ENCODE data around the gene GAB2. TPM values are rescaled to one million over a fixed set of nuclear protein-coding genes. Genes with fewer than 3 reads are reported as not detected.
A peak's percentile ranks its signal among the peaks of the same experiment; 100 is the strongest.

The GAB2 gene
- total and polyA plus RNA-seq, 8 donors: 2.2 to 19.3 (median 8.6) TPM

- intact Hi-C loops (cut with DNase I; ENCODE audit: low total_unique reads): no loop called here
- Histone ChIP-seq H3K9me3 (no peaks in the 10 kb centered on the region), H3K36me3 (no peaks in the 10 kb centered on the region), H3K4me3 (no peak overlapping the region), H3K27me3 (no peaks in the 10 kb centered on the region), H3K27ac (no peak overlapping the region), H3K4me1 (peaks cover 0 to 30% (median 3%) of the 10 kb centered on the region in 4 donors)
- 84 to 91% (median 84%) methylated on average over 6 of the region's 6 CpGs for WGBS, 5 donors
- TF ChIP-seq EP300 (IDR thresholded peaks at IDR 0.05) (no peak), POLR2A (IDR thresholded peaks at IDR 0.05) (no peak), POLR2AphosphoS5 (IDR thresholded peaks at IDR 0.05) (no peak), CTCF (IDR thresholded peaks at IDR 0.05) (no peak)
- no peak for DNase-seq
These were observed 89.7 kb downstream of the GAB2 start for GRCh38 chr11:78327945-78328344.

GRCh38 chr11:78325274-78325781 is 92.3 kb downstream of the GAB2 start:
- Histone ChIP-seq H3K4me3 (no peak overlapping the region), H3K27me3 (no peaks in the 10 kb centered on the region), H3K27ac (no peak overlapping the region), H3K9me3 (no peaks in the 10 kb centered on the region), H3K4me1 (peaks cover 0 to 13% (median 2%) of the 10 kb centered on the region in 4 donors), H3K36me3 (no peaks in the 10 kb centered on the region)
- DNase-seq: no peak
- WGBS, 5 donors: 68 to 76% (median 72%) methylated on average over 4 of the region's 4 CpGs
- TF ChIP-seq POLR2A (IDR thresholded peaks at IDR 0.05) (no peak), POLR2AphosphoS5 (IDR thresholded peaks at IDR 0.05) (no peak), CTCF (IDR thresholded peaks at IDR 0.05) (no peak), EP300 (IDR thresholded peaks at IDR 0.05) (no peak)
- intact Hi-C loops (cut with DNase I; ENCODE audit: low total_unique reads): no loop called here

- 65 to 96% (median 92%) methylated on average over 6 of the region's 6 CpGs for WGBS, 5 donors
- H3K36me3 ChIP-seq: no peaks in the 10 kb centered on the region
- H3K9me3 ChIP-seq: no peaks in the 10 kb centered on the region
- no peak for DNase-seq
- intact Hi-C loops (cut with DNase I; ENCODE audit: low total_unique reads): no loop called here
- H3K4me1 ChIP-seq: peaks cover 0 to 33% (median 14%) of the 10 kb centered on the region in 4 donors
- H3K4me3 ChIP-seq: no peak overlapping the region
- no peak overlapping the region for H3K27ac ChIP-seq
- TF ChIP-seq CTCF (IDR thresholded peaks at IDR 0.05) (no peak), EP300 (IDR thresholded peaks at IDR 0.05) (no peak), POLR2A (IDR thresholded peaks at IDR 0.05) (no peak), POLR2AphosphoS5 (IDR thresholded peaks at IDR 0.05) (no peak)
- no peaks in the 10 kb centered on the region for H3K27me3 ChIP-seq
These were observed 94.3 kb downstream of the GAB2 start for GRCh38 chr11:78323363-78323762.

GRCh38 chr11:78319453-78319955 is 98.1 kb downstream of the GAB2 start:
- Histone ChIP-seq H3K4me3 (no peak overlapping the region), H3K4me1 (peaks cover 0 to 37% (median 19%) of the 10 kb centered on the region in 4 donors), H3K27me3 (no peaks in the 10 kb centered on the region), H3K36me3 (no peaks in the 10 kb centered on the region), H3K27ac (no peak overlapping the region), H3K9me3 (no peaks in the 10 kb centered on the region)
- WGBS, 5 donors: 47 to 67% (median 55%) methylated on average over 4 of the region's 4 CpGs
- peak in 1 of 2 donors; percentile 62 for DNase-seq
- intact Hi-C loops (cut with DNase I; ENCODE audit: low total_unique reads): no loop called here
- TF ChIP-seq POLR2A (IDR thresholded peaks at IDR 0.05) (no peak), EP300 (IDR thresholded peaks at IDR 0.05) (no peak), CTCF (IDR thresholded peaks at IDR 0.05) (no peak), POLR2AphosphoS5 (IDR thresholded peaks at IDR 0.05) (no peak)

All from stomach (tissue), 9 donors.